ENCODE results near the gene PRKAG2.

The PRKAG2 gene

GRCh38 chr7:151507806-151508205, 369.1 kb downstream of the PRKAG2 start:
- DNase-seq: no peak

- DNase-seq: no peak
Observed at GRCh38 chr7:151506901-151507382, 370.0 kb downstream of the PRKAG2 start.

Data from fibroblast of skin of scalp (primary cell).